HEK293 (cell line): Measurements from ENCODE around the gene EME1.

Experiments
- CTCF ChIA-PET: fragments of 350-600 bp; formaldehyde crosslinking; extraction: SDS; loops from one replicate; lab custom pipeline; 2021; ENCODE audit warnings: antibody characterized with exemption; lab: Yijun Ruan, JAX
- POLR2A ChIA-PET: fragments of 300-600 bp; formaldehyde crosslinking; extraction: SDS; loops from one replicate; lab custom pipeline; 2020; ENCODE audit warnings: antibody characterized with exemption, inconsistent platforms; lab: Yijun Ruan, JAX
- H3K27ac ChIP-seq: fragments of 200-500 bp; sonication (Bioruptor generic); 2 replicates; pipeline ENCODE4 v1.5.1; 2014; ENCODE audit warnings: low read depth, low read length, control low read depth, inconsistent platforms; ENCODE audit errors: extremely low read depth
- H3K36me3 ChIP-seq, 2 experiments: fragments of 200-500 bp in 1 of 2; sonication (Bioruptor generic) in 1 of 2; 1 replicate in 1 of 2; 2 replicates in 1 of 2; pipeline ENCODE4 v1.5.1; 2014 to 2017; ENCODE audit warnings: inconsistent platforms in 2 of 2, low read length in 2 of 2; ENCODE audit not compliant: control insufficient read depth in 2 of 2, insufficient read depth in 1 of 2
- H3K4me1 ChIP-seq: fragments of 200-500 bp; sonication (Bioruptor generic); 2 replicates; pipeline ENCODE4 v1.5.1; 2014; ENCODE audit warnings: mild to moderate bottlenecking, low read length, inconsistent platforms; ENCODE audit not compliant: control insufficient read depth, insufficient read depth
- H3K4me3 ChIP-seq: 2 replicates; pipeline ENCODE4 v1.5.1; 2011; ENCODE audit warnings: low read depth, mild to moderate bottlenecking, control low read depth, low read length, moderate library complexity
- H3K9me3 ChIP-seq: fragments of 200-500 bp; sonication (Bioruptor generic); 2 replicates; pipeline ENCODE4 v1.5.1; 2014; ENCODE audit warnings: low read depth, low read length, inconsistent platforms; ENCODE audit not compliant: control insufficient read depth, insufficient read depth
- EGR2 ChIP-seq: fragments of 450-650 bp; formaldehyde crosslinking; IDR thresholded peaks from 2 replicates; pipeline ENCODE4 v1.5.1; 2016; ENCODE audit warnings: low read depth, missing biosample characterization, missing genetic modification characterization
- HOXD13 ChIP-seq: sonication (generic); formaldehyde crosslinking; IDR thresholded peaks from 2 replicates; pipeline ENCODE4 v1.8.0; 2022; ENCODE audit warnings: missing genetic modification reagents, borderline replicate concordance
- IKZF3 ChIP-seq: fragments of 450-650 bp; IDR thresholded peaks from 2 replicates; pipeline ENCODE4 v1.5.0; 2018; ENCODE audit warnings: missing biosample characterization, mild to moderate bottlenecking, missing genetic modification characterization, moderate library complexity
- MYNN ChIP-seq: fragments of 450-650 bp; formaldehyde crosslinking; IDR thresholded peaks from 2 replicates; pipeline ENCODE4 v1.5.1; 2016; ENCODE audit warnings: missing biosample characterization, missing genetic modification characterization, borderline replicate concordance
- OVOL3 ChIP-seq: fragments of 450-650 bp; formaldehyde crosslinking; IDR thresholded peaks from 2 replicates; pipeline ENCODE4 v1.5.1; 2016; ENCODE audit warnings: missing biosample characterization, missing genetic modification characterization
- SP2 ChIP-seq: fragments of 450-650 bp; formaldehyde crosslinking; IDR thresholded peaks from 2 replicates; pipeline ENCODE4 v1.5.1; 2016; ENCODE audit warnings: missing biosample characterization, missing genetic modification characterization
- TCF7L2 ChIP-seq: IDR thresholded peaks from 2 replicates; pipeline ENCODE4 v1.6.1; 2011; ENCODE audit warnings: low read depth, mild to moderate bottlenecking, inconsistent platforms, low read length, moderate library complexity, borderline replicate concordance
- WT1 ChIP-seq: fragments of 450-650 bp; formaldehyde crosslinking; IDR thresholded peaks from 2 replicates; pipeline ENCODE4 v1.5.1; 2016; ENCODE audit warnings: missing biosample characterization, missing genetic modification characterization
- ZBTB20 ChIP-seq: fragments of 450-650 bp; formaldehyde crosslinking; IDR thresholded peaks from 2 replicates; pipeline ENCODE4 v1.5.1; 2016; ENCODE audit warnings: missing biosample characterization, missing genetic modification characterization
- ZIC2 ChIP-seq: fragments of 450-650 bp; formaldehyde crosslinking; IDR thresholded peaks from 2 replicates; pipeline ENCODE4 v1.5.1; 2016; ENCODE audit warnings: missing biosample characterization, missing genetic modification characterization
- ZNF335 ChIP-seq: fragments of 450-650 bp; formaldehyde crosslinking; conservative IDR thresholded peaks from 2 replicates; pipeline ENCODE4 v1.5.1; 2016; ENCODE audit warnings: missing biosample characterization, missing genetic modification characterization
- ZNF350 ChIP-seq: fragments of 450-650 bp; formaldehyde crosslinking; IDR thresholded peaks from 2 replicates; pipeline ENCODE4 v1.5.0; 2017; ENCODE audit warnings: missing biosample characterization, mild to moderate bottlenecking, missing genetic modification characterization
- ZNF404 ChIP-seq: fragments of 450-650 bp; formaldehyde crosslinking; IDR thresholded peaks from 2 replicates; pipeline ENCODE4 v1.5.1; 2017; ENCODE audit warnings: missing biosample characterization, missing genetic modification characterization
- ZNF521 ChIP-seq: fragments of 450-650 bp; formaldehyde crosslinking; IDR thresholded peaks from 2 replicates; pipeline ENCODE4 v1.5.1; 2017; ENCODE audit warnings: missing biosample characterization, mild to moderate bottlenecking, missing genetic modification characterization
- TF ChIP-seq, protein P1 (sequence below): fragments of 450-650 bp; formaldehyde crosslinking; IDR thresholded peaks from 2 replicates; pipeline ENCODE4 v1.5.1; 2016; ENCODE audit warnings: missing biosample characterization, missing genetic modification characterization, low read depth
- TF ChIP-seq, protein P2 (sequence below): fragments of 450-650 bp; formaldehyde crosslinking; IDR thresholded peaks from 2 replicates; pipeline ENCODE4 v1.5.1; 2017; ENCODE audit warnings: missing biosample characterization, missing genetic modification characterization
- TF ChIP-seq, protein P3 (sequence below): sonication (generic); formaldehyde crosslinking; IDR thresholded peaks from 2 replicates; pipeline ENCODE4 v1.8.1; 2022; ENCODE audit warnings: mild to moderate bottlenecking, moderate library complexity, missing genetic modification reagents

The EME1 gene

DNA sequence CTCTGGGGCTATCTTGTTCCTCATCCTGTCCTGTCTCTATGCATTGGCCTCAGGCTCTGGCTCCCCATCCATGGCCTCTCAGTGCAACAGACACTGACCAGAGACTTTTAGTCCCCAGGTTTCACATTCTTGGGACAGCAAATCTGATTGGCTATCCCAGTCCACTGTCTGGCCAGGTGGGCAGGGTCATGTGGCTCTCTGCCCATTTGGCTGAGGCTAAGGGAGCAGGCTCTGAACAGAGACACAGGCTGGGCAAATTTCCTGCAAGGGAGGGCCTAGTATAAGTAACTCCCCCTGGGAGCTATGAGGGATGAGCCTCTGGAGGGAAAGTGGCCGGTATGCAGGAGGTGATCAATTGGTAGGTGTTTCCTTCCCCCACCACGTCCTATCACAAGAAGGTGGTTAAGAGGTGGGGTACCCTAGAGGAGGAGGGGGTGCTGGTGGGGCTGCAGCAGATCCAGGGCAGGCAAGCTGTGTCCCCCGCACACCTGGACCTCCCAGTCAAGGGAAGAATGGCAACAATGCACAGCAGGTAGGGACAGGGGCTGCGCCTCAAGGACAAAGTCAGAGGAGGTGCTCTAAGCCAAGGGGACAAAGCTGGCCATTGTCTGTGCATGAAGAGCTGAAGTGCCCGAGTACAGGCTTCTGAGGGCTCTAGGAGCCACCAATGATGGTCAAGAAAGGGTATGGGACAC, 13.9 kb upstream of the EME1 start:
- Histone ChIP-seq H3K27ac (no peak overlapping the region), H3K4me1 (0 out of 2 replicates have a peak, but pooled peaks cover 5% of the 10 kb centered on the region), H3K36me3 (peaks cover 9 to 78% of the 10 kb centered on the region in 2 experiments; a peak in 2 of 3 replicates), H3K4me3 (no peak overlapping the region), H3K9me3 (no peaks in the 10 kb centered on the region)
- TF ChIP-seq IKZF3 (tag by site-specific recombination): no peak
- 0 out of 2 replicates have a peak, but pooled peaks have one; percentile 16 for TF ChIP-seq SP2 (tag by site-specific recombination)
- POLR2A ChIA-PET: interaction anchor here (0.6 to 1.4 kb wide), 5 partner anchors 10 to 159 kb away, joined by 3 to 5 read pairs (median 4); partner anchors contain the start of gene LRRC59
- CTCF ChIA-PET: interaction anchor here (1.5 to 4.2 kb wide), 3 partner anchors 25 to 120 kb away, joined by 4 to 52 read pairs (median 6); partner anchors contain the start of genes LRRC59 and RSAD1

DNA sequence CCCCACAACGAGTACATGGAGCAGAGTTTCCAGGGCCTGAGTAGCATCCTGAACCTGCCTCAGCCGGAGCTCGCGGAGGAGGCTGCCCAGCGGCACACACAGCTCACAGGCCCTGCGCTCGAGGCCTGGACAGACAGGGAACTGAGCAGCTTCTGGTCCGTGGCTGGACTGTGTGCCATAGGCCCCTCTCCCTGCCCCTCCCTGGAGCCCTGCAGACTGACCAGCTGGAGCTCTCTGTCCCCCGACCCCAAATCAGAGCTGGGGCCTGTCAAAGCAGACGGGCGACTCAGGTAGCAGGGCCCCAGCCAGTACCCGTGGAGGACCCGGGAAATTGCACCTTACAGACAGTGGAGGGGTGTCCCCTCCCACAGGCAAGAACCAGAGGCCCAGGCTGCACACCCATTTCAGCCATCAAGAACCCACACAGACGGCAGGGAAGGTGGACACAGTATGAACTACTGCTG, 13.0 kb upstream of the EME1 start:
- H3K4me1 ChIP-seq: 0 out of 2 replicates have a peak, but pooled peaks cover 5% of the 10 kb centered on the region
- POLR2A ChIA-PET: interaction anchor here (0.6 to 1.4 kb wide), 4 partner anchors 13 to 970 kb away, joined by 3 to 5 read pairs (median 4); partner anchors contain the start of gene LRRC59
- TF ChIP-seq, protein P1, sequence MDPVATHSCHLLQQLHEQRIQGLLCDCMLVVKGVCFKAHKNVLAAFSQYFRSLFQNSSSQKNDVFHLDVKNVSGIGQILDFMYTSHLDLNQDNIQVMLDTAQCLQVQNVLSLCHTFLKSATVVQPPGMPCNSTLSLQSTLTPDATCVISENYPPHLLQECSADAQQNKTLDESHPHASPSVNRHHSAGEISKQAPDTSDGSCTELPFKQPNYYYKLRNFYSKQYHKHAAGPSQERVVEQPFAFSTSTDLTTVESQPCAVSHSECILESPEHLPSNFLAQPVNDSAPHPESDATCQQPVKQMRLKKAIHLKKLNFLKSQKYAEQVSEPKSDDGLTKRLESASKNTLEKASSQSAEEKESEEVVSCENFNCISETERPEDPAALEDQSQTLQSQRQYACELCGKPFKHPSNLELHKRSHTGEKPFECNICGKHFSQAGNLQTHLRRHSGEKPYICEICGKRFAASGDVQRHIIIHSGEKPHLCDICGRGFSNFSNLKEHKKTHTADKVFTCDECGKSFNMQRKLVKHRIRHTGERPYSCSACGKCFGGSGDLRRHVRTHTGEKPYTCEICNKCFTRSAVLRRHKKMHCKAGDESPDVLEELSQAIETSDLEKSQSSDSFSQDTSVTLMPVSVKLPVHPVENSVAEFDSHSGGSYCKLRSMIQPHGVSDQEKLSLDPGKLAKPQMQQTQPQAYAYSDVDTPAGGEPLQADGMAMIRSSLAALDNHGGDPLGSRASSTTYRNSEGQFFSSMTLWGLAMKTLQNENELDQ (tag by site-specific recombination): no peak
- TF ChIP-seq ZNF521 (tag by site-specific recombination): no peak
- no peak for TF ChIP-seq TCF7L2
- TF ChIP-seq, protein P2, sequence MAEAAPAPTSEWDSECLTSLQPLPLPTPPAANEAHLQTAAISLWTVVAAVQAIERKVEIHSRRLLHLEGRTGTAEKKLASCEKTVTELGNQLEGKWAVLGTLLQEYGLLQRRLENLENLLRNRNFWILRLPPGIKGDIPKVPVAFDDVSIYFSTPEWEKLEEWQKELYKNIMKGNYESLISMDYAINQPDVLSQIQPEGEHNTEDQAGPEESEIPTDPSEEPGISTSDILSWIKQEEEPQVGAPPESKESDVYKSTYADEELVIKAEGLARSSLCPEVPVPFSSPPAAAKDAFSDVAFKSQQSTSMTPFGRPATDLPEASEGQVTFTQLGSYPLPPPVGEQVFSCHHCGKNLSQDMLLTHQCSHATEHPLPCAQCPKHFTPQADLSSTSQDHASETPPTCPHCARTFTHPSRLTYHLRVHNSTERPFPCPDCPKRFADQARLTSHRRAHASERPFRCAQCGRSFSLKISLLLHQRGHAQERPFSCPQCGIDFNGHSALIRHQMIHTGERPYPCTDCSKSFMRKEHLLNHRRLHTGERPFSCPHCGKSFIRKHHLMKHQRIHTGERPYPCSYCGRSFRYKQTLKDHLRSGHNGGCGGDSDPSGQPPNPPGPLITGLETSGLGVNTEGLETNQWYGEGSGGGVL (tag by site-specific recombination): no peak
- no peak for TF ChIP-seq ZNF335 (tag by site-specific recombination)
- no peak for TF ChIP-seq ZBTB20 (tag by site-specific recombination)
- no peak for TF ChIP-seq MYNN (tag by site-specific recombination)
- CTCF ChIA-PET: interaction anchor here (1.5 to 4.2 kb wide), 3 partner anchors 12 to 119 kb away, joined by 4 to 52 read pairs (median 39); partner anchors contain the start of gene RSAD1
- H3K36me3 ChIP-seq: peaks cover 9 to 78% of the 10 kb centered on the region in 2 experiments; a peak in 2 of 3 replicates
- H3K4me3 ChIP-seq: no peak overlapping the region
- no peak overlapping the region; the same call in 1 of the 2 replicates for H3K27ac ChIP-seq
- no peaks in the 10 kb centered on the region for H3K9me3 ChIP-seq

DNA sequence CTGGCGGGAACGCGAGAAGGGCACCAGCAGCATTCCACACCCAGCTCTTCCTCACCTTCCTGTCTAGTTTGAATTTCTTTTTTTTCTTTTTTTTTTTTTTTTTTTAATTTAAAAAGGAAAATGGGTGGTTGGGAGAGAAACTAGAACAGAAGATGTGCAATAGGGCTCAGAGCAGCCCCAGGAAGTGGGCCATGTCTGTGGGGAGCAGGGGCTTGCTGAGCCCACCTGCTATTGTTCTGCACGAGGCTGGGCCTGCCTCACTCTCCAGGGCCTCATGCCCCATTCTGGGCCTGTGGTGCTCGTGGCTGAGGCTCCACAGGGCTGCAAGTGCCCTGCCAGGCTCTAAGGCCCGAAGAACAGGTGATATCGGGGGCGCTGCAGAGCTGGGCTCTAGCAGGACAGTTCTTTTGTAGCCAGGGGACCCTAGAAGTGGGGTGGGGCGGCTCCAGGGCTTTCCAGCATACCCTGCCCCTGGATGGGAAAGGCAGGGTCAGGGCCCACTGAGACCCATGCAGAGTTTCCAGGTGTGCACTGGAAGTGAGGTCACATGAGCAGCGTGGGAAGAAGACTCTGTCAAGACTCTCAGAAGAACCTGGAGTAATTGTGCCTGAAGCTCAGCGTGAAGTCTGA, 12.4 kb upstream of the EME1 start:
- Histone ChIP-seq H3K27ac (no peak overlapping the region), H3K9me3 (no peaks in the 10 kb centered on the region), H3K4me3 (no peak overlapping the region), H3K4me1 (0 out of 2 replicates have a peak, but pooled peaks cover 5% of the 10 kb centered on the region), H3K36me3 (peaks cover 9 to 78% of the 10 kb centered on the region in 2 experiments; a peak in 2 of 3 replicates)
- no peak for TF ChIP-seq HOXD13 (CRISPR knock-in tag)
- no peak for TF ChIP-seq WT1 (tag by site-specific recombination)
- no peak for TF ChIP-seq ZNF350 (tag by site-specific recombination)
- TF ChIP-seq EGR2 (tag by site-specific recombination): no peak
- no peak for TF ChIP-seq OVOL3
- TF ChIP-seq ZNF404: no peak
- TF ChIP-seq, protein P3, sequence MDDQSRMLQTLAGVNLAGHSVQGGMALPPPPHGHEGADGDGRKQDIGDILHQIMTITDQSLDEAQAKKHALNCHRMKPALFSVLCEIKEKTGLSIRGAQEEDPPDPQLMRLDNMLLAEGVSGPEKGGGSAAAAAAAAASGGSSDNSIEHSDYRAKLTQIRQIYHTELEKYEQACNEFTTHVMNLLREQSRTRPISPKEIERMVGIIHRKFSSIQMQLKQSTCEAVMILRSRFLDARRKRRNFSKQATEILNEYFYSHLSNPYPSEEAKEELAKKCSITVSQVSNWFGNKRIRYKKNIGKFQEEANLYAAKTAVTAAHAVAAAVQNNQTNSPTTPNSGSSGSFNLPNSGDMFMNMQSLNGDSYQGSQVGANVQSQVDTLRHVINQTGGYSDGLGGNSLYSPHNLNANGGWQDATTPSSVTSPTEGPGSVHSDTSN (CRISPR knock-in tag): no peak
- TF ChIP-seq ZIC2 (tag by site-specific recombination): peak; percentile 94
- ChIA-PET POLR2A (interaction anchor here (0.6 to 2.7 kb wide), 7 partner anchors 8 to 970 kb away, joined by 3 to 15 read pairs (median 5); partner anchors contain the start of genes EME1, LRRC59 and MRPL27), CTCF (interaction anchor here (1.2 to 5.5 kb wide), 7 partner anchors 9 to 266 kb away, joined by 3 to 54 read pairs (median 17); partner anchors contain the start of genes EME1, LRRC59, MRPL27 and RSAD1)
